ENCODE data around the gene RFT1.
A peak's percentile ranks its signal among the peaks of the same experiment; 100 is the strongest.
"Not testable (repeated sequence)": the region's sequence is repeated elsewhere in the genome, so short reads cannot be mapped to it uniquely, and the experiment has no call there.

The RFT1 gene

GRCh38 chr3:53163444-53164387 lies 33.5 kb upstream of the RFT1 start:
- DNase-seq: no peak

GRCh38 chr3:53162672-53163443 lies 32.6 kb upstream of the RFT1 start:
- peak; percentile 44 for DNase-seq

GRCh38 chr3:53161820-53162671 lies 31.8 kb upstream of the RFT1 start:
- peak; percentile 46 for DNase-seq

GRCh38 chr3:53161450-53161819 lies 31.2 kb upstream of the RFT1 start:
- DNase-seq: no peak

GRCh38 chr3:53160660-53161449 lies 30.6 kb upstream of the RFT1 start, which contains the start of gene PRKCD:
Gene PRKCD (plus strand): TSS chr3:53161209. CDS start chr3:53178423, 17,214 bp downstream.
- DNase-seq: peak; percentile 83

- DNase-seq: no peak
Observed at GRCh38 chr3:53160061-53160659, 29.9 kb upstream of the RFT1 start.

GRCh38 chr3:53159156-53160060 lies 29.2 kb upstream of the RFT1 start:
- DNase-seq: no peak

GRCh38 chr3:53158765-53159155 lies 28.5 kb upstream of the RFT1 start:
- no peak for DNase-seq

GRCh38 chr3:53157974-53158580 lies 27.8 kb upstream of the RFT1 start:
- DNase-seq: no peak

- no peak for DNase-seq
Observed at GRCh38 chr3:53156368-53156834, 26.2 kb upstream of the RFT1 start.

GRCh38 chr3:53155760-53156159 lies 25.5 kb upstream of the RFT1 start:
- DNase-seq: no peak

- no peak for DNase-seq
Observed at GRCh38 chr3:53154881-53155285, 24.6 kb upstream of the RFT1 start.

GRCh38 chr3:53153980-53154379 lies 23.7 kb upstream of the RFT1 start:
- DNase-seq: no peak

GRCh38 chr3:53153264-53153823 lies 23.1 kb upstream of the RFT1 start:
- no peak for DNase-seq

- no peak for DNase-seq
Observed at GRCh38 chr3:53151870-53152660, 21.8 kb upstream of the RFT1 start.

GRCh38 chr3:53151465-53151864 lies 21.2 kb upstream of the RFT1 start:
- DNase-seq: no peak

- DNase-seq: not testable (repeated sequence)
Observed at GRCh38 chr3:53151086-53151438, 20.8 kb upstream of the RFT1 start.

- no peak for DNase-seq
Observed at GRCh38 chr3:53150247-53151085, 20.2 kb upstream of the RFT1 start.

Data from activated CD4-positive, alpha-beta T cell treated with anti-CD3 and anti-CD28 coated beads, Interleukin-2, Interleukin-6, amounts not matched to agents 100 ng/mL and 50 ng/mL, durations not matched to agents 16 hours and 8 hours (primary cell).